Measurements from ENCODE around the gene ATP13A5.

GRCh38 chr3:193225302-193226125 lies 153.0 kb downstream of the ATP13A5 start:
- TF ChIP-seq CTCF (IDR thresholded peaks at IDR 0.05) (no peak), POLR2A (IDR thresholded peaks at IDR 0.05) (no peak)
